ENCODE results near the gene SULT1A1.
"Not testable (repeated sequence)": the region's sequence is repeated elsewhere in the genome, so short reads cannot be mapped to it uniquely, and the experiment has no call there.

Gene SULT1A1

DNA sequence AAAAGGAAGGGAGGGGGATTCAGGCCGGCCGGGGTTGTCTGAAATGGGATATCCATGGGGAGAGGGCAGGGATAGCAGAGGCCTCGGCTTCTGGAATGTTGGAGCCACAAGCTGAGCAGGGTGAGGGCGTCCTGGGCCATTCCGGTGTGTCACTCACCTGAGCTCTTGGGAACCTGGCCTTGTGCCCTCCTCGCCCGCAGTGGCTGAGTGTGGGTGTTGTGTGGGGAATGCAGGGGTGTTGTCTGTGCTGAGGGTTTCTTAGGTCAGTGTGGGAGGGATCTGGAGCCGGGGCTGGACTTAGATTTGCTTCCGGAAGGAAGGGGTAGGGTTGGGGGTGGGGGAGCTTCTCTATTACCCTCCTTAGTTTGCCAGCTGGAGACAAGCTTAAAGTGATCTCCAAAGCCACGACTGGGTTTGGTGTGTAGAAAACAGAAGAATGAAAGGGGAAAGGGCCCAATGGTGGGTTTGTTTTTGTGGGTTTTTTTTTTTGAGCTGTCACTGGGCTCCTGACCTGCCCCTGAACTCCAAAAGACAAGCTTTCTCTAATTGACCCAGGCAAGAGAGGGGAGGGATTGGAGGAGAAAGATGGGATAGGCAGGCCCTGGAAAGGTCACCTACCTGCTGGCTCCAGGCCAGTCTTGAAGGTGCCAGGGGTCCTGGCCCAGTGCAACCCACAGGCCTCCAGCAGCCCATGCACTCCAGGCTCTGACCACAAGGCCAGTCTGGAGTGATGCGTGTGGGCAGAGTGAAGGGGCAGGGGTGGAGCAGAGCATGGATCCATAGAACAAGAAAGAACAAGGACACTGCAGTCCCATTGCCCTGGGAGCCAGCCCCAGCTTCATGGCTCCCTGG is 12.8 kb downstream of the SULT1A1 start, which contains the start of gene SULT1A2:
TSS of gene SULT1A2 (minus strand) at position 211 of the 852 bp plus-strand sequence. CDS start 1,120 bp downstream, outside the sequence.
- no peaks in the 10 kb centered on the region for H3K4me1 ChIP-seq
- H3K9me3 ChIP-seq, result no peaks in the 10 kb centered on the region
- no peak within 1 kb of the TSS for H3K4me3 ChIP-seq (ENCODE audit: low read depth, low read length)
- no peaks in the 10 kb centered on the region for H3K36me3 ChIP-seq
- TF ChIP-seq CTCF (IDR thresholded peaks at IDR 0.05; ENCODE audit: low read depth, low read length), result no peak
- DNase-seq, result no peak
- H3K27me3 ChIP-seq, result no peaks in the 10 kb centered on the region

DNA sequence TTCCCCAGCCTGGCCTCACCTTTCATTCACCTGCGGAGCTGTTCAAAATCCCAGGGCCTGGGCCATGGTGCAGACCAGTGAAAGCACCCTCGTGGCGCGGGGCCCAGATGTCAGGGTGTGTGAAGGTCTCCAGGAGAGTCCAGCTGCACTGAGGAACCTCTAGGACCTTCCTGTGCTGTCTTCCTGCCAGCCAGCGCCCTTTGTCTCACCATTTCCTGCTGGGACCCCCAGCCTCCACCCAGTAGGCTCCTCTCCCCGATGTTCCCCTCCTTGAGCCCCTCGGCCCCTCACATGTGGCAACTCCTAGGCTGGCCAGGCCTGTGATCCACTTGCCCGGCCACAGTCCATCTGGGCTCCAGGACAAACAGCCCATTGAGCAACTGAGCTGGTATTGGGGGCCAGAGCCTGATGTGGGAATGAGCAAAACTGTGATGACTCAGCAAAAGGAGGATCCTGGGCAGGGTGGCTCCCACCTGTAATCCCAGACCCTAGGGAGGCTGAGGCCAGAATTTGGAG is 13.7 kb downstream of the SULT1A1 start:
- H3K4me3 ChIP-seq (ENCODE audit: low read depth, low read length), result no peak overlapping the region
- no peaks in the 10 kb centered on the region; the same call in 1 of the 2 replicates for H3K36me3 ChIP-seq
- no peaks in the 10 kb centered on the region for H3K27me3 ChIP-seq
- DNase-seq, result no peak
- H3K9me3 ChIP-seq, result no peaks in the 10 kb centered on the region
- H3K4me1 ChIP-seq, result no peaks in the 10 kb centered on the region
- no peak for TF ChIP-seq CTCF (IDR thresholded peaks at IDR 0.05; ENCODE audit: low read depth, low read length)

DNA sequence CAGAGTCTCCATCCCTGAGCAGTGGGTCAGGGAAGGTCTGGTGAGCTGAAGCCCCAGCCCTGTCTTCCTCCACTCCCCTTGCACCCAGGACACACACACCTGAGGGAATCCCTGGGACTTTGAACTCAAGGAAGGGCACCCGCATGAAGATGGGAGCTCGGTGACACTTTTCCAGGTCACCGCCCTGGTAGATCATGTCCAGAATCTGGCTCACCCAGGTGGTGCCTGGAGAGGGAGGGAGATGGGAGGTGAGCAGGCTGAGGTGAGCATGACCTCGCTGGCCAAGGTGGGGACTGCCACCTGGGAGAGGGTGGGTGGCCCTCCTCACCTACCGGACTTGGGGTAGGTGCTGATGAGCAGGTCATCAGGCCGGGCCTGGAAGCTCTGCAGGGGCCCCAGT is 14.4 kb downstream of the SULT1A1 start:
- not testable (repeated sequence) for H3K36me3 ChIP-seq; H3K27me3 ChIP-seq; H3K4me3 ChIP-seq (ENCODE audit: low read depth, low read length); DNase-seq; H3K9me3 ChIP-seq; H3K4me1 ChIP-seq

GRCh38 chr16:28592979-28593553 is 16.8 kb downstream of the SULT1A1 start:
- H3K4me1 ChIP-seq, result no peaks in the 10 kb centered on the region
- H3K36me3 ChIP-seq, result peaks cover 11% of the 10 kb centered on the region
- H3K9me3 ChIP-seq, result no peaks in the 10 kb centered on the region
- H3K27me3 ChIP-seq, result no peaks in the 10 kb centered on the region
- no peak overlapping the region for H3K4me3 ChIP-seq (ENCODE audit: low read depth, low read length)
- TF ChIP-seq CTCF (IDR thresholded peaks at IDR 0.05; ENCODE audit: low read depth, low read length), result no peak
- DNase-seq, result no peak

DNA sequence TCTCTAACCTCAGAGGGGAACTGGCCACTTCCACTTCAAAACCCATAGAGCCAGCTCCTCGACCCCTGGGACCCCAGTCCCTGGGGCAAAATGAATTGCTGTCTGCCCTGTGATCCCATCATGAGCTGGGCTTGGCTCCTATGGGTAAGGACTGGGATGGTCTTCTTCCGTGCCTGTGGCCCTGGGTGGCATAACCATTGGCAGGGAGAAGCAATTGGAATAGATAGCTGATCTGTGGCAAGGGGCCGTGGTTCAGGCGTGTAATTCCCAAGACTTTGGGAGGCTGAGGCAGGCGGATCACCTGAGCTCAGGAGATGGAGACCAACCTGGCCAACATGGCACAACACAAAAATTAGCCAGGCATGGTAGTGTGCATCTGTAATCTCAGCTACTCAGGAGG is 17.3 kb downstream of the SULT1A1 start:
- no peaks in the 10 kb centered on the region for H3K4me1 ChIP-seq
- H3K9me3 ChIP-seq, result no peaks in the 10 kb centered on the region
- no peak for TF ChIP-seq CTCF (IDR thresholded peaks at IDR 0.05; ENCODE audit: low read depth, low read length)
- DNase-seq, result no peak
- H3K27me3 ChIP-seq, result no peaks in the 10 kb centered on the region
- H3K36me3 ChIP-seq, result peaks cover 11% of the 10 kb centered on the region
- H3K4me3 ChIP-seq (ENCODE audit: low read depth, low read length), result no peak overlapping the region

GRCh38 chr16:28591355-28591754 is 18.5 kb downstream of the SULT1A1 start:
- no peak for TF ChIP-seq CTCF (IDR thresholded peaks at IDR 0.05; ENCODE audit: low read depth, low read length)
- no peaks in the 10 kb centered on the region for H3K9me3 ChIP-seq
- DNase-seq, result no peak
- H3K4me1 ChIP-seq, result no peaks in the 10 kb centered on the region
- peaks cover 11% of the 10 kb centered on the region for H3K36me3 ChIP-seq
- H3K27me3 ChIP-seq, result no peaks in the 10 kb centered on the region
- no peak overlapping the region for H3K4me3 ChIP-seq (ENCODE audit: low read depth, low read length)
